Vagina (tissue), 2 donors: ENCODE measurements around the gene FNBP1L. TPM values are rescaled to one million over a fixed set of nuclear protein-coding genes. Genes with fewer than 3 reads are reported as not detected.

Experiments used
- DNase-seq, 2 donors: peaks; one replicate each; pipeline ENCODE4 v3.0.0-alpha.2; 2017; ENCODE audit errors: extremely low spot score in 2 of 2
- H3K27ac ChIP-seq: fragments of 200-600 bp; sonication (generic); one replicate; pipeline ENCODE4 v1.5.1; 2019
- H3K27me3 ChIP-seq: fragments of 200-600 bp; sonication (generic); one replicate; pipeline ENCODE4 v1.5.1; 2019
- H3K36me3 ChIP-seq, 2 donors: fragments of 200-600 bp; sonication (generic); one replicate each; pipeline ENCODE4 v1.5.1; 2017 to 2019
- H3K4me1 ChIP-seq: fragments of 200-600 bp; sonication (generic); one replicate; pipeline ENCODE4 v1.5.1; 2019
- H3K4me3 ChIP-seq, 2 donors: fragments of 200-600 bp; sonication (generic); 1 replicate in 1 of 2; 2 replicates in 1 of 2; pipeline ENCODE4 v1.5.1; 2016 to 2019
- H3K9me3 ChIP-seq: fragments of 200-600 bp; sonication (generic); one replicate; pipeline ENCODE4 v1.5.1; 2019
- POLR2A ChIP-seq, 2 donors: fragments of 450-650 bp; IDR thresholded peaks; one replicate each; pipeline ENCODE4 v1.6.1; 2017; ENCODE audit warnings: antibody characterized with exemption in 2 of 2, mild to moderate bottlenecking in 2 of 2, moderate library complexity in 2 of 2
- POLR2AphosphoS5 ChIP-seq, 2 donors: sonication (generic); formaldehyde crosslinking; IDR thresholded peaks; one replicate each; pipeline ENCODE4 v1.9.0; 2017; ENCODE audit warnings: antibody characterized with exemption in 2 of 2, mild to moderate bottlenecking in 2 of 2, low read depth in 1 of 2; ENCODE audit not compliant: insufficient read depth in 1 of 2
- intact Hi-C: fragments of 100-400 bp; cut with DNase I; formaldehyde crosslinking; loops from one replicate; pipeline ENCODE4 v1.15.1; 2023
- total RNA-seq: library from RNA; depleted of rRNA; stranded (reverse); fragments of >200 nt; gene quantifications from one replicate; pipeline ENCODE4 v1.2.3, GENCODE V29; 2016
- TF ChIP-seq, protein P1 (sequence below), 3 experiments: fragments of 450-650 bp in 2 of 3; fragments of 200-600 bp in 1 of 3; sonication (generic) in 1 of 3; IDR thresholded peaks; one replicate each; pipeline ENCODE4 v1.5.1; 2017 to 2019; ENCODE audit warnings: antibody characterized with exemption in 3 of 3, mild to moderate bottlenecking in 2 of 3, moderate library complexity in 2 of 3

The FNBP1L gene
- total RNA-seq, 1 donor from 2014 or later, result 16.9 TPM

DNA sequence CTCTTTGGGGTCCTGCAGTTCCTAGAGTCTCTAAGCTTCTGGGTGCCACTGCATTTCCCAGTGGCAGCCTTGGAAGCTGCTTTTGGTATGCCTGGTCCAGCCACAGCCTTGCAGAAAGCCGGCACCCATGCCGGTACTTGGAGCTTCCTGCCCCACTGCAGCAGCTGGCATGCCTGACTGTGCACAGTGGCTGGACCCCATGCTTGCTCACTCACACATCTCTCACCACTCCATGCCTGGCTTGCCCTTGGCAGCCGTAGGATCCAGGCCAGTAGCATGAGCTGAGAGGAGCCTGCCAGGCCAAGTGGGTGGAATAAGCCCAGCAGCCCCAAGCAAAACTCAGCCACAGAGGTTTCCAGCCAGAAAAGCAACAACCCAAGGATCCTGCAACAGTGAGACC is 20.3 kb upstream of the FNBP1L start:
- H3K36me3 ChIP-seq, result no peaks in the 10 kb centered on the region
- DNase-seq, result no peak
- no peaks in the 10 kb centered on the region for H3K9me3 ChIP-seq
- intact Hi-C loops, result no loop called here
- H3K27ac ChIP-seq, result no peak overlapping the region
- TF ChIP-seq POLR2AphosphoS5 (IDR thresholded peaks at IDR 0.05; ENCODE audit: insufficient read depth in 1 of 2, low read depth in 1 of 2) (no peak), POLR2A (IDR thresholded peaks at IDR 0.05) (no peak)
- TF ChIP-seq, protein P1, sequence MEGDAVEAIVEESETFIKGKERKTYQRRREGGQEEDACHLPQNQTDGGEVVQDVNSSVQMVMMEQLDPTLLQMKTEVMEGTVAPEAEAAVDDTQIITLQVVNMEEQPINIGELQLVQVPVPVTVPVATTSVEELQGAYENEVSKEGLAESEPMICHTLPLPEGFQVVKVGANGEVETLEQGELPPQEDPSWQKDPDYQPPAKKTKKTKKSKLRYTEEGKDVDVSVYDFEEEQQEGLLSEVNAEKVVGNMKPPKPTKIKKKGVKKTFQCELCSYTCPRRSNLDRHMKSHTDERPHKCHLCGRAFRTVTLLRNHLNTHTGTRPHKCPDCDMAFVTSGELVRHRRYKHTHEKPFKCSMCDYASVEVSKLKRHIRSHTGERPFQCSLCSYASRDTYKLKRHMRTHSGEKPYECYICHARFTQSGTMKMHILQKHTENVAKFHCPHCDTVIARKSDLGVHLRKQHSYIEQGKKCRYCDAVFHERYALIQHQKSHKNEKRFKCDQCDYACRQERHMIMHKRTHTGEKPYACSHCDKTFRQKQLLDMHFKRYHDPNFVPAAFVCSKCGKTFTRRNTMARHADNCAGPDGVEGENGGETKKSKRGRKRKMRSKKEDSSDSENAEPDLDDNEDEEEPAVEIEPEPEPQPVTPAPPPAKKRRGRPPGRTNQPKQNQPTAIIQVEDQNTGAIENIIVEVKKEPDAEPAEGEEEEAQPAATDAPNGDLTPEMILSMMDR (IDR thresholded peaks at IDR 0.05), result no peak
- H3K4me3 ChIP-seq, result no peak overlapping the region
- no peaks in the 10 kb centered on the region for H3K27me3 ChIP-seq
- H3K4me1 ChIP-seq, result no peaks in the 10 kb centered on the region

DNA sequence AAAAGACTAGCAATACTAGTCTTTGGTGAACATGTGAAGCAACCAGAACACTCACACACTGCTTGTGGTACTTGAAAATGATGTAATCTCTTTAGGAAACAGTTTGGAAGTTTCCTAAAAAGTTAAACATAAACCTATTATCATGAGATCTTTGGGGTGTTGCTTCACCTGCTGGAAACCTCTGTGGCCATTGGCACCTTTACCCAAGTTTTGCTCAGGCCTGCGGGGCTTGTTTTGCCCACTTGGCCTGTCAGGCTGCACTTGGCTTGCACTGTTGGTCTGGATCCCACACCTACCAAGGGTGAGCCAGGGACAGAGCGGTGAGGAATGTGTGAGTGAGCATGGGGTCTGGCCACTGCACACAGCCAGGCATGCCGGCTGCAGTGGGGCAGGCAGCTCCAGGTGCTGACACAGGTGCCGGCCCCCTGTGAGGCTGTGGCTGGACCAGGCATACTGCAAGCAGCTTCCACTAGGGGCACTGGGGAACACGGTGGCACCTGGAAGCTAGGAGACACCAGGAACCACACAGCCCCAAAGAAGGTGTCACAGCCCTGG is 14.4 kb upstream of the FNBP1L start:
- no peak for DNase-seq

DNA sequence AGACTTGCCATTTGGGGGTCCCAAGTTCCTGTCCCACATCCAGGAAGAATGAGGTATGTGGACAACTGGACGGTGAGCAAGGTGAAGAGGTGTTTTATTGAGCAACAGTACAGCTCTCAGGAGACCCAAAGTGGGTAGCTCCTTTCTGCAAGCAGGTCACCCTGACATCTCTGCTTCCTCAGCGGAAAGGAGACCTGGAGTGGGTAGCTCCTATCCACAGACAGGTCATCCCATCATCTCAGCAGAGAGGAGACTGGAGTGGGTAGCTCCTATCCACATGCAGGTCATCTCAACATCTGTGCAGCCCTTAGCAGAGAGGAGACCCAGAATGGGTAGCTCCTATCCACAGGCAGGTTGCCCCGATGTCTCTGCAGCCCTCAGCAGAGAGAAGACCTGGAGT is 13.8 kb upstream of the FNBP1L start:
- Histone ChIP-seq H3K27ac (no peak overlapping the region), H3K36me3 (no peaks in the 10 kb centered on the region), H3K9me3 (no peaks in the 10 kb centered on the region), H3K27me3 (no peaks in the 10 kb centered on the region), H3K4me1 (no peaks in the 10 kb centered on the region), H3K4me3 (no peak overlapping the region)
- no peak for DNase-seq
- intact Hi-C loops, result loop anchor here (10.0 kb wide), 1 partner anchor 411 kb away; no protein-coding TSS in a partner anchor
- TF ChIP-seq POLR2AphosphoS5 (IDR thresholded peaks at IDR 0.05; ENCODE audit: insufficient read depth in 1 of 2, low read depth in 1 of 2) (no peak), POLR2A (IDR thresholded peaks at IDR 0.05) (no peak)
- TF ChIP-seq, protein P1 (IDR thresholded peaks at IDR 0.05), result no peak

More for the DNA sequence above, 14.4 kb upstream of the FNBP1L start:
- H3K27ac ChIP-seq, result no peak overlapping the region
- intact Hi-C loops, result loop anchor here (10.0 kb wide), 1 partner anchor 411 kb away; no protein-coding TSS in a partner anchor
- no peaks in the 10 kb centered on the region for H3K4me1 ChIP-seq
- no peaks in the 10 kb centered on the region for H3K27me3 ChIP-seq
- TF ChIP-seq, protein P1 (IDR thresholded peaks at IDR 0.05), result no peak
- no peak for TF ChIP-seq POLR2A (IDR thresholded peaks at IDR 0.05)
- no peak for TF ChIP-seq POLR2AphosphoS5 (IDR thresholded peaks at IDR 0.05; ENCODE audit: insufficient read depth in 1 of 2, low read depth in 1 of 2)
- no peak overlapping the region for H3K4me3 ChIP-seq
- H3K36me3 ChIP-seq, result no peaks in the 10 kb centered on the region
- H3K9me3 ChIP-seq, result no peaks in the 10 kb centered on the region

DNA sequence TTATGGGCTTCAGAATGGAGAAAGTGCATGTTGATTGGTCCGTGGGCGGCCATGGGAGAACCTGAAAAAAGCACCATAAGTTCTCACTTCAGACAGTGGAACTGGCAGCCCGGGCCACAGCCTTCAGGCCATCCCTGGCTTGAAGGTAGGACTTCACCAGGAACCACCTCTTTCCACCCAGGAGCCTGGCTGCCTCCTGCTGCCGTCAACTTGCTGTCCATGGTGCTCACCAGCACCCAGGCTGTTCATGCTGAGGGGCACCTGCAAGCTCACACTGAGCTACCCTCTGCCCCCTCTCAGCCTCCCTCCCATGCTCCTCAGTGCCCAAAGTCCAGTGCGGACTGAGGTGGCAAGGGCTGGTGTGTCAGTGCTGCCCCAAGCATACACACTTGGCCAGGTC is 12.9 kb upstream of the FNBP1L start:
- Histone ChIP-seq H3K9me3 (no peaks in the 10 kb centered on the region), H3K4me3 (no peak overlapping the region), H3K27me3 (no peaks in the 10 kb centered on the region), H3K4me1 (no peaks in the 10 kb centered on the region), H3K36me3 (no peaks in the 10 kb centered on the region), H3K27ac (no peak overlapping the region)
- no peak for DNase-seq
- no peak for TF ChIP-seq POLR2AphosphoS5 (IDR thresholded peaks at IDR 0.05; ENCODE audit: insufficient read depth in 1 of 2, low read depth in 1 of 2)
- no peak for TF ChIP-seq POLR2A (IDR thresholded peaks at IDR 0.05)
- TF ChIP-seq, protein P1 (IDR thresholded peaks at IDR 0.05), result no peak
- intact Hi-C loops, result loop anchor here (5.0 to 10.0 kb wide), 2 partner anchors 377 to 410 kb away; no protein-coding TSS in a partner anchor

DNA sequence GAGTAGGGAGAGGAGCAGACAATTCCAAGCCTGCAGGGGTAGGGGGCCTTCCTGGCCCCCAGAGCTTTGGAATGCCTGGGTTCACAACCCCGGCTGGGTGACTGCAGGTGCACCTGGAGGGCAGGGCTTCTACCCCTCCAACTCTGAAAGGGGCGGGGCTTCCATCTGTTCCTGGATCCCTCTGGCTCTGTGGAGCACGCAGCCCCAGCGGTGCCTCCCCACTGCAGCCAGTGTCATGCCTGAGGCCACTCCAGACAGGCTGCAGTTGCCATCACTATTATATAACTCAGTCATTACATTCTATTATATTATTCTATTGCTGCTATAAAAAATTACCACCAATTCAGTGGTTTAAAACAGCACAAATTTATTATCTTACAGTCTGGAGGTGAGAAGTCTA is 12.5 kb upstream of the FNBP1L start:
- H3K4me1 ChIP-seq, result no peaks in the 10 kb centered on the region
- TF ChIP-seq POLR2A (IDR thresholded peaks at IDR 0.05), result no peak
- no peak for TF ChIP-seq POLR2AphosphoS5 (IDR thresholded peaks at IDR 0.05; ENCODE audit: insufficient read depth in 1 of 2, low read depth in 1 of 2)
- TF ChIP-seq, protein P1 (IDR thresholded peaks at IDR 0.05), result no peak
- no peak overlapping the region for H3K27ac ChIP-seq
- no peaks in the 10 kb centered on the region for H3K9me3 ChIP-seq
- H3K4me3 ChIP-seq, result no peak overlapping the region
- no peaks in the 10 kb centered on the region for H3K27me3 ChIP-seq
- intact Hi-C loops, result loop anchor here (5.0 to 10.0 kb wide), 2 partner anchors 377 to 409 kb away; no protein-coding TSS in a partner anchor
- DNase-seq, result no peak
- no peaks in the 10 kb centered on the region for H3K36me3 ChIP-seq
